Measurements from ENCODE around the gene DLG2. TPM values are rescaled to one million over a fixed set of nuclear protein-coding genes. Genes with fewer than 3 reads are reported as not detected.
"Not testable (repeated sequence)": the region's sequence is repeated elsewhere in the genome, so short reads cannot be mapped to it uniquely, and the experiment has no call there.

DLG2 gene
- total RNA-seq, 2 experiments from 2014 or later = 6.9 to 8.2 TPM

- H3K79me2 ChIP-seq (ENCODE audit: insufficient read depth, low read depth, low read length) = no peaks in the 10 kb centered on the region
- H3K4me3 ChIP-seq (ENCODE audit: low read depth, low read length, poor library complexity, severe bottlenecking) = no peak overlapping the region
- H3K27ac ChIP-seq (ENCODE audit: low read depth, low read length, poor library complexity, severe bottlenecking) = no peak overlapping the region
- H3K36me3 ChIP-seq (ENCODE audit: insufficient read depth, low read length) = no peaks in the 10 kb centered on the region
- ChIA-PET CTCF (ENCODE audit: unreplicated experiment) (no interaction called here), POLR2A (interaction anchor here (0.7 to 0.9 kb wide), 2 partner anchors 12 to 1076 kb away, joined by 3 to 5 read pairs; no protein-coding TSS in a partner anchor)
- no peak overlapping the region for H2AFZ ChIP-seq (ENCODE audit: low read length)
- H3K4me2 ChIP-seq (ENCODE audit: low read length) = no peak overlapping the region
- intact Hi-C loops (cut with micrococcal nuclease; ENCODE audit: unreplicated experiment) = no loop called here
- H3K9me2 ChIP-seq (ENCODE audit: insufficient read depth, low read length) = no peaks in the 10 kb centered on the region
- H3K9me3 ChIP-seq (ENCODE audit: low read length) = no peaks in the 10 kb centered on the region
- BruUV-seq (replicated peaks) = no TSS peak
- TF ChIP-seq, protein P1, sequence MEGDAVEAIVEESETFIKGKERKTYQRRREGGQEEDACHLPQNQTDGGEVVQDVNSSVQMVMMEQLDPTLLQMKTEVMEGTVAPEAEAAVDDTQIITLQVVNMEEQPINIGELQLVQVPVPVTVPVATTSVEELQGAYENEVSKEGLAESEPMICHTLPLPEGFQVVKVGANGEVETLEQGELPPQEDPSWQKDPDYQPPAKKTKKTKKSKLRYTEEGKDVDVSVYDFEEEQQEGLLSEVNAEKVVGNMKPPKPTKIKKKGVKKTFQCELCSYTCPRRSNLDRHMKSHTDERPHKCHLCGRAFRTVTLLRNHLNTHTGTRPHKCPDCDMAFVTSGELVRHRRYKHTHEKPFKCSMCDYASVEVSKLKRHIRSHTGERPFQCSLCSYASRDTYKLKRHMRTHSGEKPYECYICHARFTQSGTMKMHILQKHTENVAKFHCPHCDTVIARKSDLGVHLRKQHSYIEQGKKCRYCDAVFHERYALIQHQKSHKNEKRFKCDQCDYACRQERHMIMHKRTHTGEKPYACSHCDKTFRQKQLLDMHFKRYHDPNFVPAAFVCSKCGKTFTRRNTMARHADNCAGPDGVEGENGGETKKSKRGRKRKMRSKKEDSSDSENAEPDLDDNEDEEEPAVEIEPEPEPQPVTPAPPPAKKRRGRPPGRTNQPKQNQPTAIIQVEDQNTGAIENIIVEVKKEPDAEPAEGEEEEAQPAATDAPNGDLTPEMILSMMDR (conservative IDR thresholded peaks at IDR 0.05; ENCODE audit: low read length) = no peak
- TF ChIP-seq EZH2phosphoT487 (IDR thresholded peaks at IDR 0.05; ENCODE audit: borderline replicate concordance, low read depth, low read length) = no peak
- H3K4me1 ChIP-seq (ENCODE audit: insufficient read depth, low read length, poor library complexity, severe bottlenecking) = peaks cover 4% of the 10 kb centered on the region
- DNase-seq (ENCODE audit: low spot score) = no peak
- H4K20me1 ChIP-seq (ENCODE audit: insufficient read depth, low read length) = no peaks in the 10 kb centered on the region
Observed at GRCh38 chr11:85279267-85279666, 347.9 kb downstream of the DLG2 start.

GRCh38 chr11:85277693-85278092, 349.5 kb downstream of the DLG2 start:
- intact Hi-C loops (cut with micrococcal nuclease; ENCODE audit: unreplicated experiment) = no loop called here
- DNase-seq (ENCODE audit: low spot score) = no peak
- no peaks in the 10 kb centered on the region for H4K20me1 ChIP-seq (ENCODE audit: insufficient read depth, low read length)
- no peaks in the 10 kb centered on the region for H3K9me2 ChIP-seq (ENCODE audit: insufficient read depth, low read length)
- H3K9me3 ChIP-seq (ENCODE audit: low read length) = no peaks in the 10 kb centered on the region
- H3K36me3 ChIP-seq (ENCODE audit: insufficient read depth, low read length) = no peaks in the 10 kb centered on the region
- peaks cover 4% of the 10 kb centered on the region for H3K4me1 ChIP-seq (ENCODE audit: insufficient read depth, low read length, poor library complexity, severe bottlenecking)
- no peak overlapping the region for H3K27ac ChIP-seq (ENCODE audit: low read depth, low read length, poor library complexity, severe bottlenecking)
- no peak overlapping the region for H3K4me3 ChIP-seq (ENCODE audit: low read depth, low read length, poor library complexity, severe bottlenecking)
- H3K79me2 ChIP-seq (ENCODE audit: insufficient read depth, low read depth, low read length) = no peaks in the 10 kb centered on the region
- BruUV-seq (replicated peaks) = no TSS peak
- H3K4me2 ChIP-seq (ENCODE audit: low read length) = no peak overlapping the region
- TF ChIP-seq, protein P1 (conservative IDR thresholded peaks at IDR 0.05; ENCODE audit: low read length) = no peak
- no peak for TF ChIP-seq EZH2phosphoT487 (IDR thresholded peaks at IDR 0.05; ENCODE audit: borderline replicate concordance, low read depth, low read length)
- POLR2A ChIA-PET = interaction anchor here (0.5 to 0.9 kb wide), 3 partner anchors 10 to 809 kb away, joined by 3 to 4 read pairs (median 3); no protein-coding TSS in a partner anchor
- CTCF ChIA-PET (ENCODE audit: unreplicated experiment) = no interaction called here
- no peak overlapping the region for H2AFZ ChIP-seq (ENCODE audit: low read length)

DNA sequence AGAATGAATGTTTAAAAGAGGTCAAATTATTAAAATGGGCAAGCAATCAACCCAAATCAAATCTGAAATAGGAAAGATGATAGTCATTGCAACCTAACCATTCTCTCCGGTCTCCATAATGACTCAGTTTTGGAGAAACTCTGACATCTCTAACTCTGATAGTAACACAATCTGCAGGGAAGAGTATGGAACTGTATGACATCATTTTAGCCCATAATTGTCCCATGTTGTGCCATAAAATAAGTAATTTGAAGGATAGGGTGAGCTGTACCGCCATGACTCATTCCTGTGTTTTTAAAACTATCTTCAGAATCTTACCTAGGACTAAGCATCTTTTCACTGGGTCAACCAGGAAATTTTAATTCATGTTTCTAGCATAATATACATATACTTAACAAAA, 350.8 kb downstream of the DLG2 start:
- no peak overlapping the region for H2AFZ ChIP-seq (ENCODE audit: low read length)
- DNase-seq (ENCODE audit: low spot score) = no peak
- ChIA-PET CTCF (ENCODE audit: unreplicated experiment) (no interaction called here), POLR2A (interaction anchor here (0.6 kb wide), 1 partner anchor 974 kb away, joined by 3 read pairs; no protein-coding TSS in a partner anchor)
- intact Hi-C loops (cut with micrococcal nuclease; ENCODE audit: unreplicated experiment) = no loop called here
- BruUV-seq (replicated peaks) = no TSS peak
- H3K79me2 ChIP-seq (ENCODE audit: insufficient read depth, low read depth, low read length) = no peaks in the 10 kb centered on the region
- H3K36me3 ChIP-seq (ENCODE audit: insufficient read depth, low read length) = no peaks in the 10 kb centered on the region
- H3K27ac ChIP-seq (ENCODE audit: low read depth, low read length, poor library complexity, severe bottlenecking) = no peak overlapping the region
- H3K4me1 ChIP-seq (ENCODE audit: insufficient read depth, low read length, poor library complexity, severe bottlenecking) = no peaks in the 10 kb centered on the region
- H3K9me3 ChIP-seq (ENCODE audit: low read length) = no peaks in the 10 kb centered on the region
- H3K4me3 ChIP-seq (ENCODE audit: low read depth, low read length, poor library complexity, severe bottlenecking) = no peak overlapping the region
- H3K9me2 ChIP-seq (ENCODE audit: insufficient read depth, low read length) = no peaks in the 10 kb centered on the region
- TF ChIP-seq, protein P1 (conservative IDR thresholded peaks at IDR 0.05; ENCODE audit: low read length) = no peak
- TF ChIP-seq EZH2phosphoT487 (IDR thresholded peaks at IDR 0.05; ENCODE audit: borderline replicate concordance, low read depth, low read length) = no peak
- no peaks in the 10 kb centered on the region for H4K20me1 ChIP-seq (ENCODE audit: insufficient read depth, low read length)
- H3K4me2 ChIP-seq (ENCODE audit: low read length) = no peak overlapping the region

DNA sequence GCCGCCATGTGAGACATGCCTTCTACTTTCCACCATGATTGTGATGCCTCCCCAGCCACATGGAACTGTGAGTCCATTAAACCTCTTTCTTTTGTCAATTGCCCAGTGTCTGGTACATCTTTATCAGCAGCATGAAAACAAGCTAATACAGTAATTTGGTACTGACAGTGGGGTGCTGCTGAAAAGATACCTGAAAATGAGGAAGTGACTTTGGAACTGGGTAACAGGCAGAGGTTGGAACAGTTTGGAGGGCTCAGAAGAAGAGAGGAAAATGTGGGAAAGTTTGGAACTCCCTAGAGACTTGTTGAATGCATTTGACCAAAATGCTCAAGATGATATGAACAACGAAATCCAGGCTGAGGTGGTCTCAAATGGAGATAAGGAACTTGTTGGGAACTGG, 356.8 kb downstream of the DLG2 start:
- H3K79me2 ChIP-seq (ENCODE audit: insufficient read depth, low read depth, low read length); BruUV-seq (replicated peaks); H3K4me3 ChIP-seq (ENCODE audit: low read depth, low read length, poor library complexity, severe bottlenecking); H3K4me1 ChIP-seq (ENCODE audit: insufficient read depth, low read length, poor library complexity, severe bottlenecking); H3K4me2 ChIP-seq (ENCODE audit: low read length); intact Hi-C loops (cut with micrococcal nuclease; ENCODE audit: unreplicated experiment); H3K9me2 ChIP-seq (ENCODE audit: insufficient read depth, low read length); H2AFZ ChIP-seq (ENCODE audit: low read length); CTCF ChIA-PET (ENCODE audit: unreplicated experiment); H4K20me1 ChIP-seq (ENCODE audit: insufficient read depth, low read length); H3K9me3 ChIP-seq (ENCODE audit: low read length); DNase-seq (ENCODE audit: low spot score); H3K27ac ChIP-seq (ENCODE audit: low read depth, low read length, poor library complexity, severe bottlenecking); H3K36me3 ChIP-seq (ENCODE audit: insufficient read depth, low read length): not testable (repeated sequence)
- POLR2A ChIA-PET = interaction anchor here (0.6 kb wide), 1 partner anchor 342 kb away, joined by 3 read pairs; no protein-coding TSS in a partner anchor
